Testis (tissue), 3 donors: ENCODE measurements around the gene CLPX. TPM values are rescaled to one million over a fixed set of nuclear protein-coding genes. Genes with fewer than 3 reads are reported as not detected.

Source experiments
- DNase-seq: peaks from one replicate; pipeline ENCODE4 v3.0.0-alpha.2; 2019
- H3K27ac ChIP-seq, 2 donors: fragments of 200-600 bp; sonication (generic); one replicate each; pipeline ENCODE4 v1.5.1; 2019
- H3K27me3 ChIP-seq: fragments of 200-600 bp; sonication (generic); one replicate; pipeline ENCODE4 v1.5.1; 2019
- H3K36me3 ChIP-seq: fragments of 200-600 bp; sonication (generic); one replicate; pipeline ENCODE4 v1.5.1; 2017; ENCODE audit warnings: low read depth; ENCODE audit errors: missing control alignments
- H3K4me1 ChIP-seq: fragments of 200-600 bp; sonication (generic); one replicate; pipeline ENCODE4 v1.5.1; 2019
- H3K4me3 ChIP-seq, 2 donors: fragments of 200-600 bp; sonication (generic); one replicate each; pipeline ENCODE4 v1.5.1; 2017 to 2019
- H3K9me3 ChIP-seq: fragments of 200-600 bp; sonication (generic); one replicate; pipeline ENCODE4 v1.5.1; 2017
- CTCF ChIP-seq, 3 experiments: fragments of 450-650 bp in 2 of 3; fragments of 200-600 bp in 1 of 3; sonication (generic) in 1 of 3; IDR thresholded peaks; one replicate each; pipeline ENCODE4 v1.5.1; 2016 to 2019; ENCODE audit warnings: antibody characterized with exemption in 3 of 3, mild to moderate bottlenecking in 2 of 3, moderate library complexity in 1 of 3
- POLR2A ChIP-seq: fragments of 450-650 bp; IDR thresholded peaks from one replicate; pipeline ENCODE4 v1.6.1; 2017; ENCODE audit warnings: antibody characterized with exemption, mild to moderate bottlenecking, moderate library complexity
- WGBS, 2 donors: methylation state at CpG; one replicate each; pipeline ENCODE4 v1.1.5; 2018; 5-methylcytosine and 5-hydroxymethylcytosine counted together
- intact Hi-C: fragments of 100-400 bp; cut with DNase I; formaldehyde crosslinking; loops from one replicate; pipeline ENCODE4 v1.15.1; 2023; ENCODE audit warnings: low total_unique reads
- polyA plus RNA-seq: library from polyadenylated mRNA; stranded (reverse); fragments of 350-450 nt; fragmentation: Illumina TruSeq; extraction: RNeasy Lipid Tissue Mini Kit (QIAGEN cat#74804); gene quantifications from one replicate; pipeline ENCODE4 v1.2.3, GENCODE V29; 2014; ENCODE audit warnings: low read depth, low replicate concordance; ENCODE audit not compliant: insufficient read depth
- total RNA-seq, 2 donors: library from RNA; depleted of rRNA; stranded (reverse); fragments of >200 nt; gene quantifications; one replicate each; pipeline ENCODE4 v1.2.3, GENCODE V29; 2016

Gene CLPX
- total and polyA plus RNA-seq, 3 donors from 2014 or later: 60.4 to 89.4 (median 75.8) TPM

- H3K27me3 ChIP-seq: no peaks in the 10 kb centered on the region
Observed at GRCh38 chr15:65176056-65176455, 9.1 kb downstream of the CLPX start.

GRCh38 chr15:65175511-65175910 is 9.6 kb downstream of the CLPX start:
- no peak for TF ChIP-seq POLR2A
- no peak for TF ChIP-seq CTCF (IDR thresholded peaks at IDR 0.05)
- no peak for DNase-seq
- H3K4me3 ChIP-seq: no peak overlapping the region
- no peaks in the 10 kb centered on the region for H3K9me3 ChIP-seq
- H3K27me3 ChIP-seq: no peaks in the 10 kb centered on the region
- H3K4me1 ChIP-seq: no peaks in the 10 kb centered on the region
- no peaks in the 10 kb centered on the region for H3K36me3 ChIP-seq
- intact Hi-C loops: no loop called here
- H3K27ac ChIP-seq: no peak overlapping the region
- 86 to 87% methylated on average over 5 of the region's 5 CpGs for WGBS, 2 donors

More at GRCh38 chr15:65176056-65176455, 9.1 kb downstream of the CLPX start:
- DNase-seq: no peak
- TF ChIP-seq POLR2A (no peak), CTCF (IDR thresholded peaks at IDR 0.05) (no peak)
- H3K36me3 ChIP-seq: no peaks in the 10 kb centered on the region
- H3K4me3 ChIP-seq: no peak overlapping the region
- H3K27ac ChIP-seq: no peak overlapping the region
- H3K9me3 ChIP-seq: no peaks in the 10 kb centered on the region
- intact Hi-C loops: no loop called here
- no peaks in the 10 kb centered on the region for H3K4me1 ChIP-seq

GRCh38 chr15:65174509-65174908 is 10.6 kb downstream of the CLPX start:
- TF ChIP-seq CTCF (IDR thresholded peaks at IDR 0.05): no peak

GRCh38 chr15:65172531-65172930 is 12.6 kb downstream of the CLPX start:
- 88 to 89% methylated on average over 5 of the region's 5 CpGs for WGBS, 2 donors
- no peak for DNase-seq
- Histone ChIP-seq H3K4me3 (no peak overlapping the region), H3K4me1 (no peaks in the 10 kb centered on the region), H3K27ac (no peak overlapping the region), H3K9me3 (no peaks in the 10 kb centered on the region), H3K27me3 (no peaks in the 10 kb centered on the region), H3K36me3 (no peaks in the 10 kb centered on the region)
- intact Hi-C loops: no loop called here
- TF ChIP-seq CTCF (IDR thresholded peaks at IDR 0.05) (no peak), POLR2A (no peak)

More at GRCh38 chr15:65174509-65174908, 10.6 kb downstream of the CLPX start:
- WGBS, 2 donors: 89 to 90% methylated on average over 5 of the region's 5 CpGs
- DNase-seq: no peak
- Histone ChIP-seq H3K4me1 (no peaks in the 10 kb centered on the region), H3K9me3 (no peaks in the 10 kb centered on the region), H3K4me3 (no peak overlapping the region), H3K27me3 (no peaks in the 10 kb centered on the region), H3K36me3 (no peaks in the 10 kb centered on the region), H3K27ac (no peak overlapping the region)
- intact Hi-C loops: no loop called here

GRCh38 chr15:65171428-65171827 is 13.7 kb downstream of the CLPX start:
- WGBS, 2 donors: 90 to 94% methylated on average over 5 of the region's 5 CpGs
- Histone ChIP-seq H3K9me3 (no peaks in the 10 kb centered on the region), H3K4me3 (no peak overlapping the region), H3K27me3 (no peaks in the 10 kb centered on the region), H3K36me3 (no peaks in the 10 kb centered on the region), H3K27ac (no peak overlapping the region), H3K4me1 (no peaks in the 10 kb centered on the region)
- no peak for TF ChIP-seq POLR2A
- TF ChIP-seq CTCF (IDR thresholded peaks at IDR 0.05): no peak
- DNase-seq: no peak
- intact Hi-C loops: no loop called here
